HG03045 (cell line): ENCODE measurements around the gene THADA.
"Not testable (repeated sequence)": the region's sequence is repeated elsewhere in the genome, so short reads cannot be mapped to it uniquely, and the experiment has no call there.

Experiments used
- ATAC-seq: cut with Tn5 transposase; IDR thresholded peaks from one replicate; pipeline ENCODE4 v1.9.1; 2021; ENCODE audit warnings: mild to moderate bottlenecking, moderate library complexity; ENCODE audit not compliant: unreplicated experiment

Gene THADA

GRCh38 chr2:43540021-43540779, 55.6 kb downstream of the THADA start:
- ATAC-seq = no peak

GRCh38 chr2:43539436-43539835, 56.4 kb downstream of the THADA start:
- ATAC-seq = no peak

DNA sequence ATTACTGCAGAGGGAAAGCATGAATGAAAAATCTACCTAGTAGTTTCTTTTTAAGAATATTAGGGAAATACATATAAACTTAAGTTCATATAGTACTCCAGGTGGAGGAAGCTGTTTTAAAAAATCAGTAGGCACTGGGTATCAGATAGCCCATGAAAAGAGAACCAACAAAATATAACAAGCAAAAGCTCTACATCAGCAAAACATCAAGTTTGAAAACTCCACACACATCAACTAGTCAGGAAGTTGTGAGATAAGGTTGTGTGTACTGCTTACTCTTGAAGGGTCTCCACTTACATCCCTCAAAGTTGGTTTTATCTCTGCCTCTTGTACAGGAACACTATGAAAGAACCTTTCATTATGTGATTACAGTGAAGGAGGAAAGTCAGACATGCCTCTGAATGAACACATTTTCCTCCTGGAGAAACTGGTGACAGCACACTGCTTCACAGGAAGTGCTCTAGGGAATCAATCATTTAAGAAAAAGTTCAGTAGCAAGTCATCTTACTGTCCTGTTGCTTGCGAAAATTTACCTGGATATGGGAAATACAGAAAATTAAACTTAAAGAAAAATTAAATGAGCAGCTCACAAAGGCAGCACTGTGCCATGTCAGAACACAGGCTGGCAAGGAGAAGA, 57.7 kb downstream of the THADA start:
- no peak for ATAC-seq

- ATAC-seq = no peak
Observed at GRCh38 chr2:43537137-43537536, 58.7 kb downstream of the THADA start.

- ATAC-seq = no peak
Observed at GRCh38 chr2:43534569-43534968, 61.3 kb downstream of the THADA start.

GRCh38 chr2:43532572-43532971, 63.3 kb downstream of the THADA start:
- not testable (repeated sequence) for ATAC-seq

- ATAC-seq = no peak
Observed at GRCh38 chr2:43531251-43531650, 64.6 kb downstream of the THADA start.

DNA sequence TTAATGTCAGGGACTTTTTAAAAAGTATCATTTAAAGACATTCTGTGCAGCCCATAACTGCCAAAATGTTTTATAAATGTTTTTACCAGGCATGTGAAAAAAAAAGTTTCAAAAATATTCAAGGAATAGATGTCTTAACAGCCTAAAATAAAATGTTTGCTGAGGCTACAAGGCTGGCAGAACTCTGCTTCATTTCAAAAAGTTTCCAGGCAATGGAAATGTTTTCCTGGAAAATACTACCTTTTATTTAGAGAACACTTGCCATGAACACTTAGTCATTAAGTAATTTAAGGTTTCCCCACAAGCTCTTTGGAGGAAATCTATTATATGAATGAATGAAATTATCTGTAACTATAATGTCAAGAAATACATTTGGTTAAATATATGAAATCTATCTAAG, 68.8 kb downstream of the THADA start:
- no peak for ATAC-seq

DNA sequence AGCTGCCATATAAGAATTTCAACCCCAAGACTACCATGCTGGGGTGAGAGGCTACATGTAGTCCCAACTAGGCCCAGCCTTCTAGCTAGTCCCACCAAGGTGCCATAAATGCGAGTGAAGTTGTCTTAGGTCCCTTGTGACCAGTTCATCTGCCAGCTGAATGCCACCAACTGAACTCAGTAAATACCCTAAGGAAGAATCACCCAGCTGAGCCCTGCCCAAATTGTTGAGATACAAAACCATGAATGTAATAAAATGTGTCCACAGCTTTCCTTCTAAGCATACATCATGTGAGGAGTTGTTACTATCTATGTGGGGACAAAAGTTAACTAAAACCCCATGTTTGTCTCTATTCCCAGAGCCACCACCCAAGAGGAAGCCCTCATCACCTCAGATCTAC, 70.3 kb downstream of the THADA start:
- ATAC-seq = no peak

- no peak for ATAC-seq
Observed at GRCh38 chr2:43524177-43524965, 71.5 kb downstream of the THADA start.

DNA sequence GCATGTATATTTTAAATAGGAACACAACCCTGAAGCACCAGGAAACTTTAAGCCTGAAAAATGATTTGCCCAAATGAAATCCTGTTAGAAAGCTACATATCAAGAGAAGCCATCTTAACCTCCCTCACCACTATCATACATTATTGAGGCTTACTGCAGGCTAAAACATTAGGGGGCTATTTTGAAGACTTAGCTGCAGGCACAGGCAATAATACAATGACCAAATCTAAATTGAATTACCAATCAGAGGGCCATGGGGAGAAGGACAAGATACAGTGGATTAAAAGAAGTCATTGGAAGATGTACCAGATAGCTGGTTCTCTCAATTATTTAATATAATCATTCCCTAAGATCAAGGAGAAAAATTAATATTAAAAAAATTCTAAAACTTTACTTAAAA, 73.7 kb downstream of the THADA start:
- no peak for ATAC-seq

GRCh38 chr2:43521568-43521967, 74.3 kb downstream of the THADA start:
- ATAC-seq = no peak

- ATAC-seq = no peak
Observed at GRCh38 chr2:43520919-43521318, 74.9 kb downstream of the THADA start.

GRCh38 chr2:43519643-43520221, 76.1 kb downstream of the THADA start:
- ATAC-seq = no peak

DNA sequence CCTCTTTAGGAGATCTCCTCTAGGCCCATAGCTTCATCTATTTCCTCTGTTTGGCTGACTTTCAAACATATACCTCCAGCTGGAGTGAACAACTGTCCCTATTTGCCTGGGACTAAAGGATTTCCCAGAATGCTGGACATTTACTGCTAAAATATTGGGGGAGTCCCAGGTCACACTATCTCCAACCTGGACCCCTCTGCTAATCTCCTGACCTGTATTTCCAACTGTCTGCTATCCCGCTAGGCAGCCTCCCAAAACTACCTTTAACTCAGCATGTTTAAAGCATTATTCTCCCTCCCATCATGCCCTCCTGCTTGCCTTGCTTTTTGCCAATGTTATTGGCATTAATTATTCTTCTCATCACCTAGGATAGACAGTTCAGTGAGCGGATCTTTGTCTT, 77.1 kb downstream of the THADA start:
- no peak for ATAC-seq

GRCh38 chr2:43518181-43518580, 77.7 kb downstream of the THADA start:
- no peak for ATAC-seq

GRCh38 chr2:43515807-43516497, 79.9 kb downstream of the THADA start:
- no peak for ATAC-seq

- ATAC-seq = no peak
Observed at GRCh38 chr2:43515248-43515647, 80.6 kb downstream of the THADA start.

GRCh38 chr2:43513796-43514195, 82.0 kb downstream of the THADA start:
- ATAC-seq = no peak

DNA sequence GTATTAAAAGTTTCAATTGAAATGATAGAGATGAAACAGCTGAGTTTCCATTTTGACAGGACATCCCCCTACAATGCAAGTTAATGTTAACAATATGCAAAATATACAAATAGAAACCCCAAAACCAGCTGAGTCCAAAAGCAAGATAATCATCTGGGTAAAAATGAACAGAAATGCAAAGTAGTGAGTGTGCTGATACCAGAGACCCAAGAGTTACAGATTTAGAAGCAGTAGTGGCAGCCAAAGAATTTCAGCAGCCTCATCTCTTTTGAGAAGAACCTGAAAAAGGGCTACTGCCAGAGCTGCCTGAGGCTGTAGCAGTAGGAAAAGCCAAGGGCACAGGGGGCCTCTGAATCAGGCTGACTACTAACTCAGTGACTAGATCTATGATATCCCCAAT, 82.6 kb downstream of the THADA start:
- ATAC-seq = peak; percentile 64

DNA sequence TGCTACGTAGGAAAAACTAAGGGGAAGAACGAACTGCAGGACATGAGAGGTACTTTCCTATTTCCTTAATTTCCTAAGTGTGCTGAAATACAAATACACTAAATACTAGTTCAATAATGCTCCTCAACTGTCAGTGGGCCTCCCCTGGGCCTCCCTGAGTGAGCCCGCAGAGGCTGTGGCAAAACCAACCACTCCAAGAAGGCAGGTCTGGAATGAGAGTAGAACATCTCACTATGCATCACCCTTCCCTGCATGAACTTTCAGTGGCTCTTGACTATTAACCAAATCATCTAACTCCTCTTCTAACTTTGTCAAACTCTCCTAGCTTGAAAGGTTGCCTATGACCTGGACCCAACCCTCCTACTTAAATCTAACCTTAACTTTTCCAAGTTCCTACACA, 84.6 kb downstream of the THADA start:
- ATAC-seq = no peak
